PC-9 (cell line): Measurements from ENCODE around the gene POU4F3.

Source experiments
- EZH2 ChIP-seq: fragments of 200-600 bp; sonication (generic); IDR thresholded peaks from 2 replicates; pipeline ENCODE4 v1.8.0; 2017; ENCODE audit warnings: antibody characterized with exemption, low read depth
- TF ChIP-seq, protein P1 (sequence below): fragments of 200-600 bp; sonication (generic); conservative IDR thresholded peaks from 2 replicates; pipeline ENCODE4 v1.6.1; 2017; ENCODE audit warnings: mixed run types, antibody characterized with exemption, mild to moderate bottlenecking, moderate library complexity

- TF ChIP-seq, protein P1, sequence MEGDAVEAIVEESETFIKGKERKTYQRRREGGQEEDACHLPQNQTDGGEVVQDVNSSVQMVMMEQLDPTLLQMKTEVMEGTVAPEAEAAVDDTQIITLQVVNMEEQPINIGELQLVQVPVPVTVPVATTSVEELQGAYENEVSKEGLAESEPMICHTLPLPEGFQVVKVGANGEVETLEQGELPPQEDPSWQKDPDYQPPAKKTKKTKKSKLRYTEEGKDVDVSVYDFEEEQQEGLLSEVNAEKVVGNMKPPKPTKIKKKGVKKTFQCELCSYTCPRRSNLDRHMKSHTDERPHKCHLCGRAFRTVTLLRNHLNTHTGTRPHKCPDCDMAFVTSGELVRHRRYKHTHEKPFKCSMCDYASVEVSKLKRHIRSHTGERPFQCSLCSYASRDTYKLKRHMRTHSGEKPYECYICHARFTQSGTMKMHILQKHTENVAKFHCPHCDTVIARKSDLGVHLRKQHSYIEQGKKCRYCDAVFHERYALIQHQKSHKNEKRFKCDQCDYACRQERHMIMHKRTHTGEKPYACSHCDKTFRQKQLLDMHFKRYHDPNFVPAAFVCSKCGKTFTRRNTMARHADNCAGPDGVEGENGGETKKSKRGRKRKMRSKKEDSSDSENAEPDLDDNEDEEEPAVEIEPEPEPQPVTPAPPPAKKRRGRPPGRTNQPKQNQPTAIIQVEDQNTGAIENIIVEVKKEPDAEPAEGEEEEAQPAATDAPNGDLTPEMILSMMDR = no peak
- no peak for TF ChIP-seq EZH2
Observed at GRCh38 chr5:146321571-146321970, 17.1 kb upstream of the POU4F3 start.
